IPS-18c (cell line): ENCODE measurements around the gene SLC39A11.
"Not testable (repeated sequence)": the region's sequence is repeated elsewhere in the genome, so short reads cannot be mapped to it uniquely, and the experiment has no call there.

ENCODE experiments used
- H3K4me3 ChIP-seq: 2 replicates; pipeline ENCODE4 v1.7.0; 2013; ENCODE audit warnings: low read depth, mild to moderate bottlenecking, low read length, moderate library complexity; ENCODE audit not compliant: insufficient read depth
- H3K9me3 ChIP-seq: one replicate; pipeline ENCODE4 v1.6.1; 2013; ENCODE audit warnings: mild to moderate bottlenecking, low read length, moderate library complexity; ENCODE audit not compliant: control insufficient read depth, insufficient read depth

SLC39A11 gene

DNA sequence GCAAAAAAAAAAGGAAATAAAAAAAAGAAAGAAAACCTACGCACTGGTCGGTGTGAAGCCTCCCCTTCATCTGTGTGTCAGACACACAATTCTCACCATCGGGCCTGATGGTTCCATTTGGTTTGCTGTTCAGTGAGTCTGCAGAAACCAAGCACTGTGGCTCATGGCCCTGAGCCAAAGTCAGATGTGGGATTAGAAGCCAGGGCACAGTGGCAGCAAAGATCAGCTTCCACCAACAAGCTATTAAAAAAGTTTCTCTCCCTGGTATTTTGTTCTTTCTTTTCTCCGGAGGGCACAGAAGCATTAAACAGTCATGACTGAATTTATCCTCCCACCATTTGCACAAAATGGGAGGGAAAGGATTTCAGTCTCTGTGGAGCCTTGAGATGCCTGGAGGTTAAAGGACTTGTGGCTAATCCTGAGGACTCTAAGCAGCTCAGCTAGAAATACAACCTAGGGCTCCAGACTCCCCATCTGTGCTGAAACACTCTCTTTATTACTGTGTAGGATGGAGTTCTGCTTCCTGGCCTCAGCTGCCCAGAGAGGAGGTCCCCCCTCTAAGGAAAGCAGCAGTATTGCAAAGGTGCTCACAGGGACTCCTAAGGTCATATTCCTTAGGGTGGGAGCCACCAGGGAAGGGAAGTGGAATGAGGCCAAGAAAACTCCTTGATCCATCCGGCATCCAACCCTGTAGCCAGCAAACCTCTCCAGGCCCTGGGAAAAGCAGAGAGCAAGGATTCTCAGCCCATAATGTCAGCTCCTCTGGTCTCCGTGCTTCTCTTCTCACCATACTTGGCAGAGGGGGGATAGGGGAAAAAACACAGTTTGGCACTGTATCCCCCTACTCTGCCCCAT lies 28.2 kb downstream of the SLC39A11 start:
- no peak overlapping the region for H3K4me3 ChIP-seq
- no peaks in the 10 kb centered on the region for H3K9me3 ChIP-seq

GRCh38 chr17:73062726-73063125 lies 29.8 kb downstream of the SLC39A11 start:
- Histone ChIP-seq H3K9me3 (no peaks in the 10 kb centered on the region), H3K4me3 (no peak overlapping the region)

GRCh38 chr17:73061161-73061560 lies 31.3 kb downstream of the SLC39A11 start:
- H3K4me3 ChIP-seq: no peak overlapping the region

GRCh38 chr17:73060721-73061120 lies 31.8 kb downstream of the SLC39A11 start:
- H3K9me3 ChIP-seq: no peaks in the 10 kb centered on the region
- H3K4me3 ChIP-seq: no peak overlapping the region

More at GRCh38 chr17:73061161-73061560, 31.3 kb downstream of the SLC39A11 start:
- no peaks in the 10 kb centered on the region for H3K9me3 ChIP-seq

GRCh38 chr17:73059713-73060112 lies 32.8 kb downstream of the SLC39A11 start:
- H3K4me3 ChIP-seq: not testable (repeated sequence)

DNA sequence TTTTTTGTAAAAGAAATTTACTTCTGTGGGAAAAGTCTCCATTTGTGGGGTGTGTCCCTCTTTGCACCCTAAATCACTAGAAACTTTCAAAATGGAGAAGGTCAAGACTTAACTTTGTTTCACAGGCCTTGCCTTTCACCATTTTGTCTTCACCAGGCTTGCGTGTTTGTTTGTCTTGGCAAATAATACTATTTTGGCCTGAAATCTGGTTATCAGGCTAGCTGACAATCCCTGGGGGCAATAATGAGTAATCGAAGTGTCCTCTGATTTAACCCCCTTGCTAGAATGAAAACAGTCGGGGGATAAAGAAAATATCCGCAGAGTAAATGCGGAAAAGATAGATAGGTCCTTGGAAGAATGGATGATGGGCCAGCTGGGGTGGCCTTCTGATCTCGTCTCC lies 34.5 kb downstream of the SLC39A11 start:
- Histone ChIP-seq H3K4me3 (no peak overlapping the region), H3K9me3 (no peaks in the 10 kb centered on the region)

More at GRCh38 chr17:73059713-73060112, 32.8 kb downstream of the SLC39A11 start:
- H3K9me3 ChIP-seq: not testable (repeated sequence)

DNA sequence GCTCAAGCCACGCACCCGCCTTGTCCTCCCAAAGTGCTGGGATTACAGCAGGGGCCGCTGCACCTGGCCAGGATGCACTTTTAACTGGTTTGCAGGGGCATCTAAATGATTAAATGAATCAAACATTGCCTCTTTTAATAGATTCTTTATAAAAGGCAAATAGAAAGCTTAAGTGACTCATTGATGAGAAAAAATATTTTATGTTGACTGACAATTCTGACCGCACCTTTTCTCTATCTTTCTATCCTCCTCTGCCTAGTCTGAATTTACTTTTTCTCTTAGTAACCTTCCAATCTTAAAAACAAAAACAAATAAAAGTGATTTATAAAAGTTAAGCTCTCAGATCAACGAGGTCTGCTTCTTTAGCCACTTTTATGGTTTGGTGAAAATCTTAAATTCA lies 35.3 kb downstream of the SLC39A11 start:
- Histone ChIP-seq H3K4me3 (no peak overlapping the region), H3K9me3 (no peaks in the 10 kb centered on the region)

DNA sequence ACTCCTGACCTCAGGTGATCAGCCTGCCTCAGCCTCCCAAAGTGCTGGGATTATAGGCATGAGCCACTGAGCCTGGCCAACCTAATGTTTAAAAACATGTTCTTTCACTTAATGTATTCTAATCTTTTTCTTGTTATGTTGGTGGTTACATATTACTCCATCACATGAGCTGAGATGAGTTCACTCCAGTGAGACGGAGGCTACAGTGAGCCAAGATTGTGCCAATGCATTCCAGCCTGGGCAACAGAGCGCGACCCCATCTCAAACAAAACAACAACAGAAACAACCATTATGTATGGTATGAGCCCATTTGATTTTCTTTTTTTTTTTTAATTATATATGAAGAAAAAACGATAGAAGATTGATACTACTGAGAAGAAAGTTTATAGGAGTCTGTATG lies 39.6 kb downstream of the SLC39A11 start:
- Histone ChIP-seq H3K9me3 (no peaks in the 10 kb centered on the region), H3K4me3 (no peak overlapping the region)

- H3K4me3 ChIP-seq: no peak overlapping the region
- H3K9me3 ChIP-seq: no peaks in the 10 kb centered on the region
Measured at GRCh38 chr17:73050797-73051196, 41.7 kb downstream of the SLC39A11 start.

DNA sequence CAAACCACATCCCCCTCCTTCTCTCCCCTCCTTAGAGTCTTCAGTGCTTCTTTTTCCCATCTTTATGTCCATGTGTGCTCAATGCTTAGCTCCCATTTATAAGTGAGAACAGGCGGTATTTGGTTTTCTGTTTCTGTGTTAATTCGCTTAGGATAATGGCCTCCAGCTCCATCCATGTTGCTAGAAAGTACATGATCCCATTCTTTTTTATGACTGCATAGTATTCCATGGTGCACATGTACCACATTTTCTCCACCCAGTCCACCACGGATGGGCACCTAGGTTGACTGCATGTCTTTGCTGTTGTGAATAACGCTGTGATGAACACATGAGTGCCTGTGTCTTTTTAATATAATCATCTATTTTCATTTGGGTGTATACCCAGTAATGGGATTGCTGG lies 44.3 kb downstream of the SLC39A11 start:
- no peaks in the 10 kb centered on the region for H3K9me3 ChIP-seq
- no peak overlapping the region for H3K4me3 ChIP-seq

DNA sequence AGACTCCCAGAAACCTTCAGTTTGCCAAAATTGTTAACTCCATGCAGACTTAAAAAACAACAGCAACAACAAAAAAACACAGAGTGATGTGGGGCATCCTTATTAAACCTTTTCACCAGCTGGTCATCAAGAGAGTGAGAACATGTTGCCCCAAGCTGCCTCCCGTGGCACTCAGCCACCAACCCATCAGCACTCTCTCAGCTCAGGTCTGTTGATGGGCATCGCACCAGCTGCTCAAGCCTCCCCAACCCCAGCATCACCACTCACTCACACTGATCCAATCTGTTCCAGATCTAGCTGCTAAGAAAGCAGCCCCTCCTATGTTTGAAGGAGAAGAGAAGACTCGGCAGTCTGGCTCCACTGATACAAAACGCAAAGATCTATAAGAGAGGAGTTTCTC lies 46.8 kb downstream of the SLC39A11 start:
- no peaks in the 10 kb centered on the region for H3K9me3 ChIP-seq
- H3K4me3 ChIP-seq: no peak overlapping the region

GRCh38 chr17:73043686-73044581 lies 48.6 kb downstream of the SLC39A11 start:
- no peaks in the 10 kb centered on the region for H3K9me3 ChIP-seq
- no peak overlapping the region for H3K4me3 ChIP-seq

- no peak overlapping the region for H3K4me3 ChIP-seq
- no peaks in the 10 kb centered on the region for H3K9me3 ChIP-seq
Measured at GRCh38 chr17:73042809-73043685, 49.4 kb downstream of the SLC39A11 start.

DNA sequence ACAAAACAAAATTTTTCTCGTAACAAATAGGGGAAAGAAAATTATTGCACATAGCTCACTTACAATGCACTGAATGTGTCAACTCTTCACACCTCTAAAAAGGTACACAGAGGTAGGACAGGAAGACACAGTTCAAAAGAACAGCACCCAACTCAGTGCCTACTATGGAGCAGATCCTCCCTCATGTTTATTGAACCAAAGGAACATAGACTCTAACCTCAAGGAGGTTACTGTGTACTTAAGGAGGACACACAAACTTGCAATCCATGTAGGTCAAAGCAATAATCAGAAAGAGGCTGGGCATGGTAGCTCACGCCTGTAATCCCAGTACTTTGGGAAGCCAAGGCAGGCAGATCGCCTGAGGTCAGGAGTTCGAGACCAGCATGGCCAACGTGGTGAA lies 50.3 kb downstream of the SLC39A11 start:
- no peak overlapping the region for H3K4me3 ChIP-seq
- H3K9me3 ChIP-seq: no peaks in the 10 kb centered on the region

DNA sequence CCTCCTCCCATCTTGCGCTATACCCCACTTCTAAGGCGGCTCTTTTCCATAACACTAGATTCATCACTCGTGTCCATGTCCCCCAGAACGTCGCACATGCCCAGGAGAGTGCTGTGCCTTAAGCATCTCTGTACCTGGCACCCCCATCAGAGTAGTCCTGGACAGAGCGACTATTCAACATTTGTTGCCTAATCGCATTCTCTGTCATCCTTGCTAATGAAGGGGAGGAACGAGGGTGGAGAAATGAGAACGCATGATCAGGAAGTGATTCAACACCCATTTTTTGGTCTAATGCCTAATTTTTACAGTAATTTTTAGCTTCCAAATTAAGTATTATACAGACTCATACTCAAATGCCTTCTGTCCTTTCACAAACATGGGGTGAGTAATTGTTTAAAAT lies 53.2 kb downstream of the SLC39A11 start:
- H3K9me3 ChIP-seq: no peaks in the 10 kb centered on the region

GRCh38 chr17:73031472-73031871 lies 61.0 kb downstream of the SLC39A11 start:
- no peak overlapping the region for H3K4me3 ChIP-seq

More for the DNA sequence above, 53.2 kb downstream of the SLC39A11 start:
- H3K4me3 ChIP-seq: no peak overlapping the region

DNA sequence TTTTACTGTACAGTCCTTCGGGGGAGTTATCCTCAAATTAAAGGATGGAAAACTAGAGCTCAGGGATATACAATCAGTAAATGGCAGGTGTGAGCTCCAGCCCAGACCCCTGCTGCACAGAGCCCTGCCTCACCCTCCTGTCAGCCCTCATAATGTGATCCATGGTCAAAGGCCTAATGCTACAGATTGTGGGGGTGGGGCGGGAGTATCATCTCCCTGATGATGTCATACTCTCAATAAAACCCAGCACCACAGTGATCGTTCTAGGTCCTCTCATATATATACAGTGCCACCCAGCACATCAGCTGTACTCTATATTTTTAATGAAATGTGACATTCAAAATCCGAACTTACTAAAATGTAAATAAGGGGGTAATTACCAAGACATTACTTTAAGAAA lies 61.5 kb downstream of the SLC39A11 start:
- H3K4me3 ChIP-seq: no peak overlapping the region
- H3K9me3 ChIP-seq: peaks cover 2% of the 10 kb centered on the region

More at GRCh38 chr17:73031472-73031871, 61.0 kb downstream of the SLC39A11 start:
- H3K9me3 ChIP-seq: no peaks in the 10 kb centered on the region
